Calu3 (cell line): ENCODE data around the gene LMTK3. TPM values are rescaled to one million over a fixed set of nuclear protein-coding genes. Genes with fewer than 3 reads are reported as not detected.
"Not testable (repeated sequence)": the region's sequence is repeated elsewhere in the genome, so short reads cannot be mapped to it uniquely, and the experiment has no call there.

Experiments
- BruUV-seq: library from RNA; stranded (reverse); fragments of 400-500 nt; replicated peaks from 2 replicates; lab custom pipeline; 2021; lab: Mats Ljungman, UMichigan
- CTCF ChIA-PET: fragments of 300-600 bp; sonication (Branson Sonifier 250); formaldehyde crosslinking; loops from one replicate; lab custom pipeline; 2022; ENCODE audit warnings: antibody characterized with exemption; lab: Charles Lee
- DNase-seq: peaks from one replicate; pipeline ENCODE4 v3.0.0; 2022
- H3K27ac Mint-ChIP-seq: one replicate; pipeline ENCODE4 v1.8.0; 2022; ENCODE audit warnings: mixed read lengths; ENCODE audit not compliant: unreplicated experiment
- H3K27me3 Mint-ChIP-seq: one replicate; pipeline ENCODE4 v1.8.0; 2022; ENCODE audit warnings: mixed read lengths; ENCODE audit not compliant: unreplicated experiment
- H3K36me3 Mint-ChIP-seq: one replicate; pipeline ENCODE4 v1.8.0; 2022; ENCODE audit warnings: mild to moderate bottlenecking, moderate library complexity, mixed read lengths; ENCODE audit not compliant: insufficient read depth, unreplicated experiment
- H3K4me1 Mint-ChIP-seq: one replicate; pipeline ENCODE4 v1.8.0; 2022; ENCODE audit warnings: mild to moderate bottlenecking, low read depth, mixed read lengths; ENCODE audit not compliant: unreplicated experiment
- H3K4me3 Mint-ChIP-seq: one replicate; pipeline ENCODE4 v1.8.0; 2022; ENCODE audit warnings: mild to moderate bottlenecking, low read depth, moderate library complexity, mixed read lengths; ENCODE audit not compliant: unreplicated experiment
- H3K9me3 Mint-ChIP-seq: one replicate; pipeline ENCODE4 v1.8.0; 2022; ENCODE audit warnings: low read depth, mixed read lengths; ENCODE audit not compliant: unreplicated experiment
- CTCF ChIP-seq: fragments of 200-600 bp; IDR thresholded peaks from one replicate; pipeline ENCODE4 v1.8.0; 2022; ENCODE audit warnings: antibody characterized with exemption; ENCODE audit not compliant: unreplicated experiment
- intact Hi-C: fragments of 100-400 bp; cut with micrococcal nuclease; formaldehyde crosslinking; loops from one replicate; pipeline ENCODE4 v1.10.0; 2022; ENCODE audit not compliant: unreplicated experiment
- total RNA-seq: library from RNA; stranded (reverse); gene quantifications from 2 replicates; pipeline ENCODE4 v1.2.3, GENCODE V29; 2022

Gene LMTK3
- total RNA-seq, 1 experiment from 2014 or later, result 1.0 TPM

GRCh38 chr19:48492925-48493717 is 18.5 kb downstream of the LMTK3 start:
- Mint-ChIP-seq H3K27ac (peak overlapping the region; percentile 39), H3K9me3 (no peaks in the 10 kb centered on the region), H3K4me3 (peak overlapping the region; percentile 64), H3K27me3 (peaks cover 77% of the 10 kb centered on the region), H3K36me3 (peaks cover 55% of the 10 kb centered on the region), H3K4me1 (peaks cover 32% of the 10 kb centered on the region)
- no peak for TF ChIP-seq CTCF
- intact Hi-C loops, result no loop called here
- no TSS peak for BruUV-seq
- DNase-seq, result peak; percentile 96
- CTCF ChIA-PET, result interaction anchor here (0.6 to 1.5 kb wide), 8 partner anchors 14 to 708 kb away, joined by 3 to 8 read pairs (median 3); partner anchors contain the start of gene KDELR1

GRCh38 chr19:48491793-48492123 is 19.9 kb downstream of the LMTK3 start:
- intact Hi-C loops, result no loop called here
- peaks cover 64% of the 10 kb centered on the region for H3K36me3 Mint-ChIP-seq
- no peaks in the 10 kb centered on the region for H3K9me3 Mint-ChIP-seq
- no TSS peak for BruUV-seq
- peaks cover 63% of the 10 kb centered on the region for H3K27me3 Mint-ChIP-seq
- H3K27ac Mint-ChIP-seq, result peak overlapping the region; percentile 39
- DNase-seq, result no peak
- H3K4me3 Mint-ChIP-seq, result no peak overlapping the region
- peaks cover 38% of the 10 kb centered on the region for H3K4me1 Mint-ChIP-seq
- TF ChIP-seq CTCF, result no peak
- CTCF ChIA-PET, result interaction anchor here (0.7 kb wide), 1 partner anchor 16 kb away, joined by 6 read pairs; no protein-coding TSS in a partner anchor

GRCh38 chr19:48490981-48491792 is 20.4 kb downstream of the LMTK3 start:
- TF ChIP-seq CTCF, result no peak
- Mint-ChIP-seq H3K27me3 (peaks cover 58% of the 10 kb centered on the region), H3K4me1 (peaks cover 44% of the 10 kb centered on the region), H3K27ac (peak overlapping the region; percentile 27), H3K4me3 (peak overlapping the region; percentile 54), H3K9me3 (no peaks in the 10 kb centered on the region), H3K36me3 (peaks cover 69% of the 10 kb centered on the region)
- CTCF ChIA-PET, result interaction anchor here (0.7 to 5.3 kb wide), 3 partner anchors 16 to 109 kb away, joined by 5 to 45 read pairs (median 6); no protein-coding TSS in a partner anchor
- no TSS peak for BruUV-seq
- intact Hi-C loops, result no loop called here
- DNase-seq, result peak; percentile 41

- no TSS peak for BruUV-seq
- peaks cover 43% of the 10 kb centered on the region for H3K27me3 Mint-ChIP-seq
- intact Hi-C loops, result loop anchor here (5.0 to 10.0 kb wide), 2 partner anchors 93 to 155 kb away; no protein-coding TSS in a partner anchor
- H3K4me3 Mint-ChIP-seq, result no peak overlapping the region
- H3K27ac Mint-ChIP-seq, result no peak overlapping the region
- CTCF ChIA-PET, result interaction anchor here (0.6 to 5.3 kb wide), 10 partner anchors 16 to 216 kb away, joined by 3 to 45 read pairs (median 3); partner anchors contain the start of gene KDELR1
- H3K36me3 Mint-ChIP-seq, result peaks cover 71% of the 10 kb centered on the region
- H3K9me3 Mint-ChIP-seq, result no peaks in the 10 kb centered on the region
- peak; percentile 96 for DNase-seq
- peaks cover 42% of the 10 kb centered on the region for H3K4me1 Mint-ChIP-seq
- peak; percentile 91 for TF ChIP-seq CTCF
These were observed 21.9 kb downstream of the LMTK3 start for GRCh38 chr19:48489608-48490216.

GRCh38 chr19:48488478-48488877 is 23.2 kb downstream of the LMTK3 start:
- intact Hi-C loops, result loop anchor here (5.0 to 10.0 kb wide), 2 partner anchors 94 to 154 kb away; no protein-coding TSS in a partner anchor
- CTCF ChIA-PET, result interaction anchor here (1.1 to 5.3 kb wide), 6 partner anchors 8 to 121 kb away, joined by 3 to 45 read pairs (median 5); partner anchors contain the start of gene GRWD1
- H3K36me3 Mint-ChIP-seq, result peaks cover 73% of the 10 kb centered on the region

More at GRCh38 chr19:48488478-48488877, 23.2 kb downstream of the LMTK3 start:
- peak overlapping the region; percentile 69 for H3K27ac Mint-ChIP-seq
- H3K27me3 Mint-ChIP-seq, result peaks cover 34% of the 10 kb centered on the region
- peaks cover 51% of the 10 kb centered on the region for H3K4me1 Mint-ChIP-seq
- DNase-seq, H3K9me3 Mint-ChIP-seq, BruUV-seq: not testable (repeated sequence)
- H3K4me3 Mint-ChIP-seq, result peak overlapping the region; percentile 19
